ENCODE measurements around the gene ZC3H4.

The ZC3H4 gene

DNA sequence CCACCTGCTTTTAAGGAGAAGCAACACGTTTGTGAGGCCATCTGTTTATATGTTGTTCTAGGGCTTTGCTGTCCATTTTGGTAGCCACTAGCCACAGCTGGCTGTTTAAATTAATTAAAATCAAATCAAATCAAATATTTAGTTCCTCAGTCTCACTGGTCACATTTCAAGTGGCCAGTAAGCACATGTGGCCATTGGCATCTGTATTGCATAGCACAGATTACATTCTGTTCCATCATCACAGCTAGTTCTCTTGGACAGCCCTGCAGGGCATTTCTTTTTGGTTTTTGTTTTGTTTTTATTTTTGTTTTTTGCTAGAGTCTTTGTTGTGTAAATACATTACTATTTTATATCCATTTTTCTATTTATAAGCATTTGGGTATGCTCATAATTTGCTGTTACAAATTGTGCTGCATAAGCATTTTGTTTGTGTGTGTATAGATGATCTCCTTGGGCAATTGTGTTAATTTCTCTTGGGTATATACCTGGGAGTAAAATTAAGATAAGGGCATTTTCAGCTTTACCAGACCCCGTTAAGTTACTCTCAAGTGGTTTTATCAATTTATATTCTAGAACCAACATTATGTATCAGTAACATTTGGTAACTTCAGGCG is 48.4 kb upstream of the ZC3H4 start:
- TF ChIP-seq, protein P1, sequence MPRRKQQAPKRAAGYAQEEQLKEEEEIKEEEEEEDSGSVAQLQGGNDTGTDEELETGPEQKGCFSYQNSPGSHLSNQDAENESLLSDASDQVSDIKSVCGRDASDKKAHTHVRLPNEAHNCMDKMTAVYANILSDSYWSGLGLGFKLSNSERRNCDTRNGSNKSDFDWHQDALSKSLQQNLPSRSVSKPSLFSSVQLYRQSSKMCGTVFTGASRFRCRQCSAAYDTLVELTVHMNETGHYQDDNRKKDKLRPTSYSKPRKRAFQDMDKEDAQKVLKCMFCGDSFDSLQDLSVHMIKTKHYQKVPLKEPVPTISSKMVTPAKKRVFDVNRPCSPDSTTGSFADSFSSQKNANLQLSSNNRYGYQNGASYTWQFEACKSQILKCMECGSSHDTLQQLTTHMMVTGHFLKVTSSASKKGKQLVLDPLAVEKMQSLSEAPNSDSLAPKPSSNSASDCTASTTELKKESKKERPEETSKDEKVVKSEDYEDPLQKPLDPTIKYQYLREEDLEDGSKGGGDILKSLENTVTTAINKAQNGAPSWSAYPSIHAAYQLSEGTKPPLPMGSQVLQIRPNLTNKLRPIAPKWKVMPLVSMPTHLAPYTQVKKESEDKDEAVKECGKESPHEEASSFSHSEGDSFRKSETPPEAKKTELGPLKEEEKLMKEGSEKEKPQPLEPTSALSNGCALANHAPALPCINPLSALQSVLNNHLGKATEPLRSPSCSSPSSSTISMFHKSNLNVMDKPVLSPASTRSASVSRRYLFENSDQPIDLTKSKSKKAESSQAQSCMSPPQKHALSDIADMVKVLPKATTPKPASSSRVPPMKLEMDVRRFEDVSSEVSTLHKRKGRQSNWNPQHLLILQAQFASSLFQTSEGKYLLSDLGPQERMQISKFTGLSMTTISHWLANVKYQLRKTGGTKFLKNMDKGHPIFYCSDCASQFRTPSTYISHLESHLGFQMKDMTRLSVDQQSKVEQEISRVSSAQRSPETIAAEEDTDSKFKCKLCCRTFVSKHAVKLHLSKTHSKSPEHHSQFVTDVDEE (CRISPR knock-in tag; IDR thresholded peaks at IDR 0.05), result no peak
- no peak for TF ChIP-seq TOX (CRISPR knock-in tag; IDR thresholded peaks at IDR 0.05; ENCODE audit: borderline replicate concordance)
- TF ChIP-seq ZNF565 (CRISPR knock-in tag; conservative IDR thresholded peaks at IDR 0.05; ENCODE audit: low read depth), result no peak
- no peak for TF ChIP-seq GLIS3 (CRISPR knock-in tag; IDR thresholded peaks at IDR 0.05)
- TF ChIP-seq ZFP3 (CRISPR knock-in tag; IDR thresholded peaks at IDR 0.05), result no peak
- TF ChIP-seq ISL1 (CRISPR knock-in tag; IDR thresholded peaks at IDR 0.05), result no peak
- TF ChIP-seq PATZ1 (CRISPR knock-in tag; IDR thresholded peaks at IDR 0.05; ENCODE audit: borderline replicate concordance), result no peak
- TF ChIP-seq OSR1 (CRISPR knock-in tag; IDR thresholded peaks at IDR 0.05), result no peak
- no peak for TF ChIP-seq ZNF70 (CRISPR knock-in tag; IDR thresholded peaks at IDR 0.05)
- TF ChIP-seq ESRRG (CRISPR knock-in tag; IDR thresholded peaks at IDR 0.05), result no peak
- no peak for TF ChIP-seq ZFP30 (CRISPR knock-in tag; IDR thresholded peaks at IDR 0.05)
- TF ChIP-seq SNAI2 (CRISPR knock-in tag; IDR thresholded peaks at IDR 0.05), result no peak
- TF ChIP-seq BACH2 (CRISPR knock-in tag; IDR thresholded peaks at IDR 0.05; ENCODE audit: borderline replicate concordance), result no peak
- TF ChIP-seq, protein P2, sequence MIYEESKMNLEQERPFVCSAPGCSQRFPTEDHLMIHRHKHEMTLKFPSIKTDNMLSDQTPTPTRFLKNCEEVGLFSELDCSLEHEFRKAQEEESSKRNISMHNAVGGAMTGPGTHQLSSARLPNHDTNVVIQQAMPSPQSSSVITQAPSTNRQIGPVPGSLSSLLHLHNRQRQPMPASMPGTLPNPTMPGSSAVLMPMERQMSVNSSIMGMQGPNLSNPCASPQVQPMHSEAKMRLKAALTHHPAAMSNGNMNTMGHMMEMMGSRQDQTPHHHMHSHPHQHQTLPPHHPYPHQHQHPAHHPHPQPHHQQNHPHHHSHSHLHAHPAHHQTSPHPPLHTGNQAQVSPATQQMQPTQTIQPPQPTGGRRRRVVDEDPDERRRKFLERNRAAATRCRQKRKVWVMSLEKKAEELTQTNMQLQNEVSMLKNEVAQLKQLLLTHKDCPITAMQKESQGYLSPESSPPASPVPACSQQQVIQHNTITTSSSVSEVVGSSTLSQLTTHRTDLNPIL (CRISPR knock-in tag; IDR thresholded peaks at IDR 0.05; ENCODE audit: low read depth), result no peak
- no peak for TF ChIP-seq PPARA (CRISPR knock-in tag; IDR thresholded peaks at IDR 0.05; ENCODE audit: borderline replicate concordance)
- TF ChIP-seq ZNF8 (CRISPR knock-in tag; IDR thresholded peaks at IDR 0.05), result no peak
- TF ChIP-seq POU6F1 (CRISPR knock-in tag; IDR thresholded peaks at IDR 0.05; ENCODE audit: borderline replicate concordance, low read depth), result no peak
- no peak for TF ChIP-seq RARB (CRISPR knock-in tag; IDR thresholded peaks at IDR 0.05)
- ATAC-seq, result peak; percentile 20; the same call in 1 of the 3 replicates

DNA sequence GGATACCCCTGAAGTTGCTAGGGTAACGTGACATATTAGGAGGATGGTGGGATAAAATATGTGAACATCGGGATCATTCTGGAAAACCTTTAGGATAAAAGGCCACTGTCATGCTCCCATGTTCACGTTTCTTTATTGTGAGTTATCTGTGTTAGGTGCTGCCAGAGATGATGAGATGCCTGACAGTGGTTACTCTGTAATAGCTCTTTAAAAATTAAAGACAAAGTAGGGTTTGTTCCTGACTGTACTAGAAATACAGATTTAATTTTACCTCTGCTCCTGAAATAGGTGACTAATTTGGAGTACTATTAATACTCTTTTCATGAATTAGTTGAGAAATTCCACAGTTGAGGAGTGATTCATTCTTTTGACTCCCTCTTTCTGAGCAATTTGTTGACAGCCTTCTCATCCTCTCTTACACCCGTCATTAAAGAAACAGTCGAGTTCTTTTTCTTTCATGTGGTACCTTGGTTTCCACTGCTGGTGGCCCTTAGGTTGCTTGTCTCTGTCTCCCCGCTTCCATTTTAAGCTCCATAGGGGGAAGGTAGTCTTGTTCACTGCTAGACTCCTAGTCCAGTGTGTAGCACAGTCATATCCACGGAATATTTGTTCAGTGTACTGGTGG is 45.4 kb upstream of the ZC3H4 start:
- ATAC-seq, result no peak; the same call in 2 of the 3 replicates
- TF ChIP-seq ZNF8 (CRISPR knock-in tag; IDR thresholded peaks at IDR 0.05) (no peak), TOX (CRISPR knock-in tag; IDR thresholded peaks at IDR 0.05; ENCODE audit: borderline replicate concordance) (no peak), ARNTL (CRISPR knock-in tag; IDR thresholded peaks at IDR 0.05; ENCODE audit: borderline replicate concordance, low read depth) (no peak), OSR1 (CRISPR knock-in tag; IDR thresholded peaks at IDR 0.05) (no peak), ESRRG (CRISPR knock-in tag; IDR thresholded peaks at IDR 0.05) (no peak), TCF4 (CRISPR knock-in tag; IDR thresholded peaks at IDR 0.05; ENCODE audit: borderline replicate concordance) (no peak), ZNF70 (CRISPR knock-in tag; IDR thresholded peaks at IDR 0.05) (no peak), ZFP3 (CRISPR knock-in tag; IDR thresholded peaks at IDR 0.05) (no peak), CSDC2 (CRISPR knock-in tag; IDR thresholded peaks at IDR 0.05) (no peak), SNAI2 (CRISPR knock-in tag; IDR thresholded peaks at IDR 0.05) (no peak), ZFP30 (CRISPR knock-in tag; IDR thresholded peaks at IDR 0.05) (no peak), PATZ1 (CRISPR knock-in tag; IDR thresholded peaks at IDR 0.05; ENCODE audit: borderline replicate concordance) (no peak), GLIS3 (CRISPR knock-in tag; IDR thresholded peaks at IDR 0.05) (no peak), POU6F1 (CRISPR knock-in tag; IDR thresholded peaks at IDR 0.05; ENCODE audit: borderline replicate concordance, low read depth) (no peak), ZNF565 (CRISPR knock-in tag; conservative IDR thresholded peaks at IDR 0.05; ENCODE audit: low read depth) (no peak), PPARA (CRISPR knock-in tag; IDR thresholded peaks at IDR 0.05; ENCODE audit: borderline replicate concordance) (no peak), RARB (CRISPR knock-in tag; IDR thresholded peaks at IDR 0.05) (no peak)
- TF ChIP-seq, protein P2 (CRISPR knock-in tag; IDR thresholded peaks at IDR 0.05; ENCODE audit: low read depth), result no peak
